Activated T-helper 1 cell treated with anti-CD3 and anti-CD28 coated beads, Interleukin-2, amount 50 U/mL, for 16 hours (primary cell): ENCODE results near the gene GAS5.
"Not testable (repeated sequence)": the region's sequence is repeated elsewhere in the genome, so short reads cannot be mapped to it uniquely, and the experiment has no call there.

Source experiments
- DNase-seq, 2 donors: peaks; one replicate each; pipeline ENCODE4 v3.0.0-alpha.2; 2020; ENCODE audit warnings: low read depth in 1 of 2, low spot score in 1 of 2

GAS5 gene

DNA sequence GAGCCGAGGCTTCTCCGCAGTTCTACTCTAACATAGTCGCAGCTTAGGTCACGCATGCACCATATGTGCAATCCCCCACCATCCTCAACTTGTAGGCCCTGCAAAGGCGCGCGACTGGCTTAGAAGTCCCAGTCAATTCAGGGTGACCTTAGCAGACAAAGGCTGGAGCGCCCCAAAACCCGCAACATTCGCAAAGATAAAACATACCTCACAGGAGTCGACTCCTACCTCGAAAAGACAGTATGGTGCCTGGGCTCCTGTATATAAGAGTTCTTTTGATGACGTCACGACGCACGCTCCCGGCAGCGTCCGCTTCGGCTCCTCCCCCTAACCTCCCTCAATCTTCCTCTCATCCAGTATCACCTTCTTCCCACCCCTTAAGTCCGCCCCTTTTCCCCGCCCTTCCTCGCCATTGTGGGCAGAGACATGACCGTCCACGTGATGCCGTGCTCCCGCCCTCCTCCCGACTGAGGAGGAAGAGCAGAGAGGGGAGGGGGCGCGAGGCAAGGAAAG, at the start of gene GAS5:
Gene GAS5, minus strand, starts transcription at position 237 of the 513 bp plus-strand sequence.
- DNase-seq, result peak; percentile 98 to 99

DNA sequence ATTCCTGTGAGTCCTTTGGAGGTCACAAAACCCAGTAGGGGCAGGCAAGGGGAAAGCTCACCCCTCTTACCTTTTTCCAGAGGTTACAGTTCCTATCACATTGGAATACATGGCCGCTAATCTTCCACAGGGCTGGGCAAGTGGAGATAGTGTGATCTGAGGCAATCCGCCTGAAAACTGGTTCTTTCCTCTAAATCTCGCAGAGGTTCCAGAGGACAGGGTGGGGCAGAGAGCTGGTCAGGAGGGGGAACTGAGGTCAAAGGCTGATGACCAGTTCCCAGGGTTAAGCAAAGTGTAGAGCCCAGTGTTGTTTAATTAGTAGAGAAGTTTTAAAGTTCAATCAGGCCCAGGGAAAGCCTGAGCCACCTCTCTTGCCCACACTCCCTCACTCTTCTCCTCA, 49.4 kb upstream of the GAS5 start, which contains the start of gene SERPINC1:
Gene SERPINC1, minus strand, starts transcription at position 179 of the 400 bp plus-strand sequence. Its CDS starts 68 bp downstream, at position 111.
- no peak for DNase-seq

DNA sequence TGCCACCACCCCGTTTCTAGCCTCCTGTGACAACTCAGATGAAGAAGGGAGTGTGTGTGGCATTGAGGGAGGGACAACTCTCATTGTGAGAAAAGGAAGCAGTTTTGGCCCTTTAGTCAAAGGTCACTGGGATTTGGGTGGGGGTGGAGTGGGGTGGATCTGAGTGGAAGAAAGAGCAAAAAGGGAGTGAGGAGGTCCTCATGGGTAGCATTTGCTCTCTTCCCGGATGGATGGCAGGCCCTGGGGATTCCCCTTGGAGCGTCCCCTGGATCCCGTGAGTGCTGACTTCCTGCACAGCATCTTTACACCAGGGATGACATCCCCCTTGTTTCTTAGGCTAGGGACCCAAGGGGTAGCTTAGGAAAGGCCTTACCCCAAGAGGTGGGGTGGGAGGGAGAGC, 48.9 kb upstream of the GAS5 start:
- DNase-seq, result no peak

GRCh38 chr1:173915596-173915995, 47.8 kb upstream of the GAS5 start:
- DNase-seq, result no peak

DNA sequence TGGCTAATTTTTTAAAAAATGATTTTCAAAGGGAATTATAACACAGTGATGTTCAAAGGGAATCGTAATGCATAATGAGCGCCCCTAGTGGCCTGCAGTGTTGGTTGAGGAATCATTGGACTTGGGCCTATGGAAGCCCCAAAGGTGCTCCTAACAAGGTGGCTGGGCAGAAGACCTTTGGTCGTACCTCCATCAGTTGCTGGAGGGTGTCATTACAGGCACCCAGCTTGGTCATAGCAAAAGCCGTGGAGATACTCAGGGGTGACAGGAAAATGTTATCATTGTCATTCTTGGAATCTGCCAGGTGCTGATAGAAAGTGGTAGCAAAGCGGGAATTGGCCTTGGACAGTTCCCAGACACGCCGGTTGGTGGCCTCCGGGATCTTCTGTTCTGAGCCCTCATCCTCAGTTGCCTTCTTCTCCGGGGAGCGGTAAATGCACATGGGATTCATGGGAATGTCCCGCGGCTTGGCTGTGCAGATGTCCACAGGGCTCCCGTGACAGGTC, 46.6 kb upstream of the GAS5 start:
- DNase-seq, result no peak

- DNase-seq, result no peak
Observed at GRCh38 chr1:173913111-173913510, 45.3 kb upstream of the GAS5 start.

DNA sequence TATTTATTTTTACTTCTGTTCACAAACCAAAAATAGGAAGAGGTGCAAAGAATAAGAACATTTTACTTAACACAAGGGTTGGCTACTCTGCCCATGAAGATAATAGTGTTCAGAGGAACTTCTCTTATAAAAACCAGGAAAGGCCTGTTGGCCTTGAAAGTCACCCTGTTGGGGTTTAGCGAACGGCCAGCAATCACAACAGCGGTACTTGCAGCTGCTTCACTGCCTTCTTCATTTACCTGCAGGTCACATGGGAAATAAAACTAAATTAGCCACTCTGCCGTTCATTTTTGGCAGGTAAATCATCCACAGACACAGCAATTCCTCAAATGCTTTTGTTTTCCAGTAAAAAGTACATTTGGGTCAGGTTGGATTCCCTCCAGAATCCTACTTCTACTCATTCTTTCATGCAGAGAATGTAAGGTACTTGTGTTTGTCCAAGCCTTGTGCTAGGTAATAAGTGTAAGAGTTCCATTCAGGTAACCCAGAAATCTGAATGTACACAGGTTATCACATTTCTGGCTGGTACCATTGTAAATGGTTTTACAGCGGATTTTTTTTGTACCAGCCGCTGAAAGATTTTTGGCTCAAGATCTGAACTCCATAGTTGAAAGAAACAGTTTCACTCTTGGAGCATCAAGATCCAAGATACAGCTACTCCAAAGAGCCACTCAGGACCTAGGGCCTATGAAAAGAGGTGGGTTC, 36.2 kb upstream of the GAS5 start:
- no peak for DNase-seq

- no peak for DNase-seq
Observed at GRCh38 chr1:173900992-173901391, 33.2 kb upstream of the GAS5 start.

GRCh38 chr1:173900427-173900826, 32.6 kb upstream of the GAS5 start:
- DNase-seq, result no peak

GRCh38 chr1:173894189-173894588, 26.4 kb upstream of the GAS5 start:
- no peak for DNase-seq

- no peak for DNase-seq
Observed at GRCh38 chr1:173893611-173894010, 25.8 kb upstream of the GAS5 start.

GRCh38 chr1:173889885-173890284, 22.1 kb upstream of the GAS5 start:
- DNase-seq, result no peak

- DNase-seq, result no peak
Observed at GRCh38 chr1:173888749-173889148, 21.0 kb upstream of the GAS5 start.

- no peak for DNase-seq
Observed at GRCh38 chr1:173887627-173888026, 19.8 kb upstream of the GAS5 start.

DNA sequence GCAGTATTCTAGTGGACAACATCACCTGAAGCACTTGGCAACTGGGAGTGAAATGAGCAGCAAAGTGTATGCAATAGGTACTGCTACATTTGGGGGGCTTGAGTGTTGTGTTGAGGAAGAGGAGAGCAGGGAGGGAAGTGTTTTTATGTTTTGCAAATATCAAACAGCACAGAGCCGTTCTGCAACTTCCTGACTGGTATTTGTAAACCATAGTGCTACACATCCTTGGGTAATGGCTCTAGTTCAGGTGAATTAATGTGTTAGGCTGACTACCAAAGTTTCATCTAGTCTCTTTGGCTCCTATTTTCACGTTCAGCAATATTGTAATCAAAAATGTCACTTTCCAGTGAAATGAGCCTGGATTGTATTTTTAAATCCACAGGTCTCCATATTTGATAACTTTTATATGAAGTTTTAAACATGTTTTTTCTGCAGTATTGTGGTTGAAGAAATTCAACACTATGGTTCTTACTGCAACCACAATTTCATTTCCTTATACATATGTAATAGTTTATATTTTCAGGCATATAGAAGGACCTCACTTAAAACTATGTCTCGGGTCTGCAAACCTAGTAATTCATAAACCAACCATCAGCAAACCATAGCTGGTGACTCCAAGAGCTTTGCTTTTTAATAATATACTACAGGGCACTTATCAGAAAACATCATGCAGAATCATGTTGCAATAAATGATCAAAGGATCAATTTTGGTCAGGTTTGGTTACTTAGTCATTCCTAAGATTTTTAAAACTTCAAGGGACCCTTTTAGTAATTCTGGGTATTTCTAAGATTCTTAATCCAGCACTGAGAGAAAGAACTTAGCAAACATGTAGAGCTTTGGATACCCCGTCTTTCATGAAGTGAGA, 19.2 kb upstream of the GAS5 start:
- DNase-seq, result no peak

DNA sequence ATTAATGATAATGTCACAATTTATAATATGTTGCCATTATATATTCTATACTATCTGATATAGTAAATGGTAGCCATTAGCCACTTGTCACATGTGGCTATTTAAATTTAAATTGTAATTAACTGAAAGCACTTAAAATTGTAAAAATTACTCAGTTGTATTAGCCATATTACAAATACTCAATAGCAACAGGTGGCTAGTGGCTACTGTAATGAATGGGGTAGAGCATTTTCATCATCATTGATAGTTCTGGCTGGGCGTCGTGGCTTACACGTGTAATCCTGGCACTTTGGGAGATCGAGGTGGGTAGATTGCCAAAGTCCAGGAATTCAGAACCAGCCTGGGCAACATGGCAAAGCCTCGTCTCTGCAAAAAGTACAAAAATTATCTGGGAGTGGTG, 16.9 kb upstream of the GAS5 start:
- DNase-seq, result no peak

- DNase-seq, result not testable (repeated sequence)
Observed at GRCh38 chr1:173881117-173881516, 13.3 kb upstream of the GAS5 start.

DNA sequence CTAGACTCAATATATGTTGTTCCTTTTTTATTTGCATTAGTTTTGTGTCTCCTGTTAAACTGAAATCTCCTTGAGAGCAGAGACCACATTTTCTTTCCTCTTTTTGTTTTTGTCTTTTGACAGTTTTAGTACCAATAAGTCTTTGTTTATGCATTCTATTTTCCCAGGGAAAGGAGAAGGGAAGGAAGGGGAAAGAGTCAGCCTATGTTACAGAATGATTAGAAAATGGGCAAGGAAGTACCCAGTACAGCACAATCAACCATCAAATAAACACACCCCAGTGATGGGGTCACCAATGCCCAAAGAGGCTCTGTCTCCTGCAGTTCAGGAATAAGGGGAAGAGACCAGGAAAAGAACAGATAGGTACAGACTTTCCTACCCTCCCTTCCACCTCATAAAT, 10.5 kb upstream of the GAS5 start:
- no peak for DNase-seq

DNA sequence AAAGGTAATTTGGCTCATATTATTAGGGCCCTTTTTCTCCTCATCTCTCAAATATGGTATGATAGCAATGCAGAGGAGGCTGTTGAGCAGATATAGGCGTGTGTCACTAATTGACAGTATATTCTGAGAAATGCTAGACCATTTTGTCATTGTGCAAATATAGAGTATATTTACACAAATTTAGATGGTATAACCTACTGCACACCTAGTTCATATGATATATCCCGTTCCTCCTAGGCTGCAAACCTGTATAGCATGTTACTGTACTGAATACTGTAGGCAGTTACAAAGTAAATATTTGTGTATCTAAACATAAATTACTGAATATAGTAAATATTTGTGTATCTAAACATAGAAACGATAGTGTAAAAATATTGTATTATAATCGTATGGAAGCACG, 8.9 kb upstream of the GAS5 start:
- no peak for DNase-seq

- DNase-seq, result no peak
Observed at GRCh38 chr1:173871500-173871899, 3.7 kb upstream of the GAS5 start.

DNA sequence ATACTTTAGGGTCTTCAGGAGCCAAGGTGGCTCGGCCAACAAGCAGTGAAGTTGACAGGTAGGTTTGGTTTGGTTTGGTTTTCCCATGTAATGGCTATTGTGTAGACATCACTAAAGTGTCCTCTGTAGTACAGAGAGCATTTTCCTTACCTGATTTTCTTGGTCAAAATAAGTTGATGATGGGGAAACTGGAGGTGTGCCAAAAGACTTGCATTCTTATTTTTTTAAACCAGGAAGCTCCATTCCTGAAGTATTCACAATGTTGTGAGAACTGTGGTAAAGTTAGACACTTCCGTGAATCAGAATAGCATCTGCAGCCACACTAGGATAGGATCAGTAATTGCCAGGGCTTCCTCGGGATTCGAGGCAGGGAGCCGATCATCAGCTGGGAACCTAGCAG, 3.3 kb upstream of the GAS5 start:
- DNase-seq, result no peak
